HL-60/S4 (cell line): ENCODE data around the gene CCDC154.

Experiments
- in situ Hi-C: fragments of 300-500 bp; cut with MboI; formaldehyde crosslinking; loops from 2 replicates; pipeline ENCODE4 v1.14.3; 2022; ENCODE audit warnings: low sequenced_read_pairs

CCDC154 gene

DNA sequence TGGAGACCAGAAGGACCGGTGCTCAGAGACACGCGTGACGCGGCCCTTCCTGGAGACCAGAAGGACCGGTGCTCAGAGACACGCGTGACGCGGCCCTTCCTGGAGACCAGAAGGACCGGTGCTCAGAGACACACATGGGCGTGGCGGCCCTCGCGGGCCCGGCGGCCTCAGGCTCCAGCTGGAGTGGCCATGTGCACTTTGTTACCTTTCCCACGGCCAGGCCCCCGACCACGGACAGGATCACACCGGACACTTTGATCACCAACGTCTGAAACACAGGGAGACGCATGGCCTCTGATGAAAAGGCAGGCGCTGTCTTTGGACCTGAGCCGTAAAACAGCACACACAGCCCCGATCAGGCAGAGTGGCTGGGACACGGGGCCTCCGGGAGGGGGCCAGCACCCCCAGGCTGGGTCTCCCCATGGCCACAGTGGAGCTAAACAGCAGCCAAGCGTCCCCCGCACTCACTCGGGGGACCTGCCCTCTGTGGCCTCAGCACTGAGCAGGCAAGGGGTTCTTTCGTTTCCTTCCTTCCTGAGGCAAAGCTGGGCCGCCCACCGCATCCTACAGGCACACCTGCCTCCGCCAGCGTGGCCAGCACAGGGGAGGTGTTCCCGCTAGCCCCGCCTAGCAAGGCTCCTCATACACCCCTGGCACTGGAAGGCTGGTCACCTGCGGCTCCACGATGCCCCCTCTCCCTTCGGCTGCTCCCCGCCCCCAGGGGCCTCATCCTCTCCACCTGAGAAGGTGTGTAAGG lies 13.3 kb upstream of the CCDC154 start:
- in situ Hi-C loops: no loop called here

DNA sequence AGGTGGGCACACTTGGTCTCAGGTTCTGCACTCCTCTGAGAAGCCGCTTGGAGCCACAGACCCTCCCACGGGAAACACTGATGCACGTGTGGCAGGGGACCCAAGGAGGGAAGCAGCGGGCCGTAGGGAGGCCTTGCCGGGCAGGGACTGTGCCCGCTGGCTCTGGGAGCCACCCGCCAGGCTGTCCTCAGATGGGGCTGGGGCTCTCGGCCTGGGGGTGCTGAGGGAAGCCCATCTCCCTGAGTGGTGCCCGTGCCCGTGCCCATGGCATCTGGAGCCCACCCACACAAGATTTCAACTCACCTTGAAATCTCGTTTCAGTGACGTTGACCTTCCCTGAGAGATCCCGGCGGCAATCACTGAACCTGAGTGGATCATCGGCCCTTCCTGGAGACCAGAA lies 12.6 kb upstream of the CCDC154 start:
- in situ Hi-C loops: no loop called here

- in situ Hi-C loops: no loop called here
Measured at GRCh38 chr16:1455190-1456171, 11.1 kb upstream of the CCDC154 start.

DNA sequence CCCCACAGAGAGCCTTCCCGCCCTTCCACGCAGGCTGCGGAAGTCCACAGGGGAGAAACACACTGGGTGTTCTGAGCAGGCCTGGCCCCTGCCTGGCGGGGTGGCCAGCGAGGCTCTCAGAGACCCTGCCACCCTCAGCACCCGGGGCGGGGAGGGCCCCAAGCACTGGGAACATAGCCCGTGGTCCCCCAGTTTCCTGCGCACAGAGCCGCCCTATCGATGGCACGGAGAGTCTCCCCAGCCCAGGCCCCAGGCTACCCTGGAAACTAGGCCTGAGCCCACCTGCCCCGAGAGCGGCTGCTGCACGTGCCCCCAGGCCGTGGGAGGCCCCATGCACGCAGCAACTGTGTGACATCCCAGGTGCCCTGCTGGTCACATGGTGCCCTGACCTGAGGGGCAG lies 10.2 kb upstream of the CCDC154 start:
- in situ Hi-C loops: no loop called here

GRCh38 chr16:1453316-1453715 lies 9.0 kb upstream of the CCDC154 start:
- in situ Hi-C loops: no loop called here

- in situ Hi-C loops: no loop called here
Measured at GRCh38 chr16:1452530-1452929, 8.2 kb upstream of the CCDC154 start.

DNA sequence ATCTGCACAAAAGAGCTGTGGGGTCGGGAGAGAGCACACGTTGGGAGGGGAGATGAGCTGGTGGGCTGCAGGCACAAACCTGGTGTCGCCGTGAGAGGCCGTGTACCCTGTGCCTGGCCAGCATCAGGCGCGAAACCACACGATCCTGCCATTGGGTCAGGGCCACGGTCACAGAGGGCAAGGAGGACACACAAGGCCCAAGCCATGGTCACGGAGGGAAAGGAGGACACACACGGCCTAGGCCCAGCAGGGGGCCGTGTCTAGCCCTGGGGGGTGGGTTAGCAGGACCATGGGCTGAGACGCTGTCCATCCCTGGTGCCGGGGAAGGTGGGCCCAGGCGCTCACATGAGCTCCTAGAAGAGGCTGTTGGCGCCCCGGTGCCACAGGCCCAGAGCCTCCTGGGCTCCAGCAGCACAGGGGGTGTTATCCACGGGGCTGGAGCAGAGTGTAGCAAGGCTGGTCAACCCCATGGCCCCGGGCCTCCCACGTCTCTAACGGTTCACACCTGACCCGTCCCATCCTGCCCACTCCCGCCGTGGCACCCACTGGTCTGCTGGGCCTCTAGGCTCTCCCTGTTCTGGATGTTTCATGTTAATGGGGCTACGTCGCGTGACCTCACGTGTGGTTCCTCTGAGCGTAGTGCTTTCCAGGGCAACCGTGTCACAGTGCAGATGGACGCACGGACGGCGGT lies 7.5 kb upstream of the CCDC154 start:
- in situ Hi-C loops: no loop called here

GRCh38 chr16:1450841-1451240 lies 6.5 kb upstream of the CCDC154 start:
- in situ Hi-C loops: no loop called here

DNA sequence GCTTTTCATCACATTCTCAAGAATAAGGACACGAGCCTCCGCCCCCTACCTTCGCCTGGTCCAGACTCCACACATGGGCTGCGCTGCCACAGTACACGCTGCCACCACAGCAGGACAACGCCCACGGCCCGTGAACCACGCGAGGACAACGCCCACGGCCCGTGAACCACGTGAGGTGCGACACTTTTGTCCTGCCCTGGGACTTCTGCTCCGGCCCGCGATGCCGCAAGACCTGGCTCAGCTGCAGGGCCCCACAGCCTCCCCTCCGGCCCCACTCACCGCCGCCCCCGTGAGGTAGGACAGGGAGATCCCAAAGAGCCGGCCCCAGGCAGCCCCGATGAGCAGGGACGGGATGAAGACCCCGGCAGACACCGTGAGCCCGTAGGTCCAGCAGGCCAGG lies 5.9 kb upstream of the CCDC154 start:
- in situ Hi-C loops: no loop called here

DNA sequence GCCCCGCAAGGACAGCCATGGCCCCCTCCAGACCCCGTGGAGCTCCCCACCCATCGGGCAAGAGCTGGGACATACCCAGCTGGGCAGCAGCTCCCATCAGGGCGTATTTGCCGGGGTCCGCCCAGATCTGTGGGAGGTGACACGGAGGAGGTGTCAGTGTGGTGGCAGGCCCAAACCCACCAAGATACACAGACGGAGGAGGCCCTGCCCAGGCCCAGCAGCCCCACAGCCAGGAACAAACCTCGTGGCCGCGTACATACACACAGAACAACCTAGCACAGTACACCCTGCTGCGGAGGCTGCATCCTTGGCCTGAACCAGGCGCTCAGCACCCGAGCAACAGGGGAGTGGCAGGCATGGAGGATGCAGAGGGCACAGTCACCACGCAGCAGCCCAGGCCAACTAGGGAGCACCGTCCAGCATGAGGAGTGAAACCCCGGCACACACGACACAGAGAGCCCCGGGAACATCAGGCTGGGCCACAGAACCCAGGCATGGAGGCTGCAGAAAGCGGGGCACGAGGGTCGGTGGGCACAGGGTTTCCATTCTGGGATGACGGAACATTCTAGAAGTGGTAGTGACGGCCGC lies 4.9 kb upstream of the CCDC154 start:
- in situ Hi-C loops: no loop called here

GRCh38 chr16:1448536-1449116 lies 4.3 kb upstream of the CCDC154 start:
- in situ Hi-C loops: no loop called here

DNA sequence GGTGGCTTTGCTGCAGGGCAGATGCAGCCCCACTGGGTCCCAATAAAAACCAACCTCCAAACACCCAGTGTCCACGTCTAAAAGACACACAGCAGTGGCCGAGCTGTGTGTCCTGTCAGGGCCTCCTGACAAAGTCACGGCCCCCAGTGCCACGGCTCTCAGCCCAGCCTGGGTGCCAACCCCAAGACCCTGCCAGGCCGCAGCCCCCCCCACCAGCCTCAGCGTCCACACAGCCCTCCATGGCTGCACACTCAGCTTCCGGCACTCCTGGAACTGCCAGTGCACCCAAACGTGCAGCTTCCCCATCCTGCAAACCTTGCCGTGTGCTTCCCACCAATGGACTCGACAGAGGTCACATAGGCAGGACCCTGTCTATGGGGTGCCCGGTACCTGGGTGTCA lies 3.6 kb upstream of the CCDC154 start:
- in situ Hi-C loops: no loop called here

DNA sequence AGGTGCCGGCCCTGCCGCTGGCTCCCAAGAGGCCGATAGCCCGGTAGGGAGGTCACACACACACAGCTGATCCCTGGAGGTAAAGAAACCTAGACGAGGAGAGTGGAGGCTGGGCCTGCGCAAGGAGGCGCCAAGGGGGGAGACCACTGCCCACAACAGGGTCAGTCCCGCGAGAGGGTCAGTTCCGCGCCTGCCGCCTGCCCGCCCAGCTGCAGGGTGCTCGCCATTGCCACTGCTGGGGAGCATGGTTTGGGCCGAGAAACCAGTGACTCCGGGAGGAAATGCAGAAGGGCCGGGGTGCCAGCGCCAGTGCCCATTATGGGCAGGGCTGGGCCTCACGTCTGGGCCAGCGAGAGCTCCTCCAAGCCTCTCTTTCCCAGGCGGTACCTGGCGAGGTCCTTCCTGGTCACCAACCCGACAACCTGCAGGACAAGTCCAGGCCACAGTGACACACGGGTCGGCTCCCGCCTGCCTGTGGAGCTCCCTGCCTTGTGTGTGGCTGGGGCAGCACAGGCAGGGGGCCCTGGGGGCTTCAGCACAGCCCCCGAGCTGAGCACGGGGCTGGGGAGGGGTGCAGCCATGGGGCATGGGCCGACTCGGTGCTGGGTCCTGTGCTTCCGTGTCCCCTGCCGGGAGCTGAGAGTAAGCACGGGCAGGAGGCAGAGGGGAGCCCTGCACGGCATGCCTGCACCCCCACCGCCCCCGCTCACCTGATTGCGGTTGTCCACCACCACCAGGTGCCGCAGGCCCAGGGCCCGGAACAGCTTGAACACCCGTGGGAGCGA lies 2.1 kb upstream of the CCDC154 start:
- in situ Hi-C loops: no loop called here

DNA sequence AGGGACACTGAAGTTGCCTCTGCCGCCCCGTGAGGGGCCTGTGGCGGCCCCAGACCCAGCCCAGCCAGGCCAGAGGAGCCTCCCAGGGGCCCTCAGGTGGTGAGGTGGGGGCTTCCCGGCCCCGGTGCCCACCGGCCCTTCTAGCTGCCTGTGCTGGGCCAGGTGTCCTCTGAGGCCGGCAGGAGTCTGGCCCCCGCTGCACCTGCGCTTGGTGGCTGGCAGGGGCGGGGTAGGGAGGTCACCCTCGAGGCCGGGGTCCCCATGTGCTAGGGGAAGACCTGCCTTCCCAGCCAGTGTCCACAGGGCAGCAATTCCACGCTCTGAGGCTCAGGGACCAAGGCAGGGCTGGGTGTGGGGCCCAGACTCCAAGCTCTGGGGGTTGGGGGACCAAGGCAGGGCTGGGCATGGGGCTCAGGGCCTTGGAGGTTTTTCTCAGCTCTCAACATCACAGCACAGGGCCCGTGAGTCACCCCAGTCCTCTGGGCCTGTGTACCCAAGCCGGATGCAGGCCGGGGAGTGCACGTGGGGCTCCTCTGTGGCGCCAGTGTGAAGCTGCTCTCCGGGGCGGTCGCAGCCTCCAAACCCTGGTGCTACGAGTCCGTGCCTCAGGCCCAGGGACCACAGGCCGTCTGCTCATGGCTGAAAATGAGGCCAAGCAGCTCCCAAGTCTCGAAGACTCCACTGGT lies 1.3 kb upstream of the CCDC154 start:
- in situ Hi-C loops: no loop called here

DNA sequence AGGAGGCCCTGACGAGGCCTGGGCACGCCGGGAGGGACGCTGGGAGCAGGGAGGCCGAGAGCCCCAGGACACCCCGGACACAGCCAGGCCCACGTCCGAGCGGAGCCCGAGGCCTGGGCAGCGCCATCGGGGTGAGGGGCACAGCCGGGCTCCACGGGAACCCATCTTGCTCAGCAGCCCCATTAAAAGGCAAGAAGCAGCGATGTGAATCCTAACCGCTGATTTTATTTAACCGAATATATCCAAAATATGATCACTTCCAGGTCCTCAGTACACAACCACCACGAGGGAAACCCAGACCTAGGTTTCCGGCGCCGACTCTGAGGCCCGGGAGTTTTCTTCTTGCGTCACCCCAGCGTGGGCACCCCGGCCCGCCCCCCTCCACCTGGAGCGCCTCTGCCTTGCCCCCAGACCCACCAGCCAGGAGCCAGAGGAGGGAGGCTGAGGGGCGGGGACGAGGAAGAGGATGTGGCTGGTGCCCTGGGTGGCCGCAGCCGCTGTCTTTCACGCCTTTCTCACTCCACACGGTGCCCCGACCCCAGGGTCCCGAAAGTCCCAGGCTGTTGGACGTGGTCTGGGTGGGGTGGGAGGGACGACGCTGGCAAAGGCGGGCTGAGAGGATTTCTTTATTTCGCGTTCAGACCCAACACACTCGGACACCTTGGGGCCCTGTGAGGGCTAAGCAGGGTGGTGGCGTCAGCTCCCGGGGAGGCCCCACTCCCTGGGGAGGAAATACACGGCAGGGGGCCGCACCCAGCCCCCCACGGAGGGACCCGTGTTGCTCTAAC lies 568 bp upstream of the CCDC154 start:
- in situ Hi-C loops: no loop called here

DNA sequence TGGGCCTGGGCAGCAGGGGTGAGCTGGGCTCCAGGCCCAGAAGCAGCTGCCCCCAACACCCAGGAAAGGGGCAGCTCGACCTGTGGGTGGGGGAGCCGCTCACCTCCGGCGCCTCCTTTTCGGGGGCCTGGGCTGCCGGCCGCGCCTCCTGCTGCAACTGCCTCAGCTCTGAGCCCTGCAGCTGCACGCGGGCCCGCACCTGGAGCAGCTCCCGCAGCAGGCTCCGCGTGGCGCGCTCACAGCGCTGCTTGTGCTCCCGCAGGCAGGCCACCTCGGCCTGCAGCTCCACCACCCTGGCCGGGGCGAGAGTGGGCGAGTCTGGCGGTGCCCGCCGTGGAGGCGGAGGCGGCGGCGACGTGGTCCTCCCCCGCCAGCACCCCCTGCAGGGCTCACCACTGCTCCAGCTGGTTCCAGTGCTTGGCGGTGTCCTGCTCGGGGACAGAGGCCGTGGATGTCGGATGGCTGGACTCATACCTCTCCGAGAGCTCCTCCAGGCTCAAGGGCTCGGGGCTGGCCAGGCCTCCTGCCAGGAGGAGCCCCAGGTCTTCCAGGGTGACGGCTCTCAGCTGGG lies 868 bp downstream of the CCDC154 start:
- in situ Hi-C loops: no loop called here

- in situ Hi-C loops: no loop called here
Measured at GRCh38 chr16:1442697-1443096, 1.7 kb downstream of the CCDC154 start.

DNA sequence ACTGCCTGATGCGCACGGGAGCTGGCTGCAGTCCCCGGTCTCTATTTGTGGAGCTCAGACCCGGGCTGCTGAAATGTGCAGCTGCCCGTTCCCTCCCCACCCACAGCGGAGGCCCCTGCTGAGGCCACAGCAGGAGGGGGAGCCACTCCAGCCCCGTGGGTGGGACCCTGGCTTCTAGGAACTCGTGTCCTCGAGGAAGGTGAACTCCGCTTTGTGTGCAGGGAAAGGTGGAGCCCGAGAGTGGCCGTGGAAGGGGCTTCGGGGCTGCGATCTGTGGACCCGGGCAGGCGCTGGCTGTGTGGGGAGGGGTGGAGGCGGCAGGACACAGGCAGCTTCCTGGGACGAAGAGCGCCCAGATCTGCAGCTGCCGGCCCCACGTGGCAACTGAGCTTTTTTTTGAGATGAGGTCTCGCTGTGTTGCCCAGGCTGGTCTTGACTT lies 2.9 kb downstream of the CCDC154 start:
- in situ Hi-C loops: no loop called here
